ENCODE measurements around the gene SFTPB.
"Not testable (repeated sequence)": the region's sequence is repeated elsewhere in the genome, so short reads cannot be mapped to it uniquely, and the experiment has no call there.

SFTPB gene

DNA sequence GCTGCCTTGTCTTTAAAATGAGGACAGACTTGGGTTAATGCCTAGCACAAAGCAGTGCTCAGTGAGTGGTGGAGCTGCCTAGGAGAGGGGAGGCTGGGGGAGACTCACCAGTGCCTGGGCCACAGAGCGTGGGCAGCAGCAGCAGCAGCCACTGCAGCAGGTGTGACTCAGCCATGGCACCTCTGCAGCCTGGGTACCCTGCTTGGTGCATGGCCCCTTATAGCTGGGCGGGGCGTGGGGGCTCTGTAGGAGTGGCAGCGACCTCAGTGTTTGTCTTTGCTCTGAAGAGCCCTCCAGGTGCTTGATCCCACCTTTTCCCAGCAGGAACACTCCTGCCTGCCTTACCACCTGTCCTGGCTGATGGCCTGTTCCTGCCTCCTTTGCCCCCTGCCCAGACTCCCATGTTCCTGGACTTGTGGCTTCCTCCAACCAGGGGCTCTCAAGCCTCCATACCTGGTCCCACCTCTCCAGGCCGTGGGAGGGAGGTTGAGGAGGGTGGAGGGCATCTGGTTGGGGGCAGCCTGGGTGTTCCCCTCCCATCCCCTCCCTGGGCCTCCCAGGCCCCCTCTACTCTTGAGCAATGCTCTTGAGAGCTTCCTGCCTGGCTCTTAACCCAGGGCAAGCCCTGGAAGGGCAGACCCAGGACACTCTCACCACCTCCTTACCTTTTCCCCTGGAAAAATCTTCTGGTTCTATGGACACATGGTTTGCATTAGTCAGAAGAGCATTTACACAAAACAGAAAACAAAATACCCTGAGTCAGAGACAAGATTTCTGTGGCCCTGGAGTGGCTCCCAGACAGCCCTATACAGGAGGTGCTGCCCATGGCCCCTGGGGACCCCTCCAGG, at the start of gene SFTPB:
Gene SFTPB (minus strand): TSS at position 191 of the 848 bp plus-strand sequence. CDS start 16 bp downstream, at position 175.
- DNase-seq (ENCODE audit: low spot score): no peak

DNA sequence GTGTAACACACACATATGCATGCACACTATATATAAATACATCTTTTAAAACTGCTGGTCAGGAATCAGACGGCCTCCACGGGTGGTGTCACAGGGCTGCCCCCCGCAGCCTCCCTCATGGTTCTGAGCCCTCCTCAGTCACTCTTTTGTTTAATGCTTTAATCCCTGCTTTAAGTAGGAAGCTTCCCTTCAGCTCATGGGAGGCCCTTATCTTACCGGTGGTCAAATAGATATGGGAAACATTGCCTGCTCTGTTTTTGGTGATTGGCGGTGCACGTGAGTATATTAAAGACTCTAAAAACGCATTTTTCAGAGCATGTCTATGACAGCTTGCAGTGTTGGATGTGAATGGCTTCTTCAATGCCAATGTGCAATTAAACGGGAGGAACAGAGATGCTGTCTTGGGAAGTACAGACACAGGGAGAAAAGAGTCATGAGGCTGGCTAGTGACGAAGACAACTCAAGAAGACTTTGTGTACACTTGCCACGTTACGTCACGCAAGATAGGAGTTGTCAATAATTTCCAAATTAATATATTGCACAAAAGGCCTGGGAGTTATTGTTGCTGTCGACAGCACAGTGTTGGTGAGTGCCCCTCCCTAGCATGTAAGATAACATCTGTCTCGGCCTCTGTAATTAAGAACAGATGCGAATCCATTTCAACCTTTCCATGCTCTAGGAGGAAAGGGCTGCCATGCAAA, 49.5 kb upstream of the SFTPB start:
- no peak for DNase-seq (ENCODE audit: low spot score)

- DNase-seq (ENCODE audit: low spot score): no peak
Measured at GRCh38 chr2:85716346-85716914, 48.4 kb upstream of the SFTPB start.

- no peak for DNase-seq (ENCODE audit: low spot score)
Measured at GRCh38 chr2:85714841-85715240, 46.8 kb upstream of the SFTPB start.

GRCh38 chr2:85714421-85714820, 46.4 kb upstream of the SFTPB start:
- not testable (repeated sequence) for DNase-seq (ENCODE audit: low spot score)

DNA sequence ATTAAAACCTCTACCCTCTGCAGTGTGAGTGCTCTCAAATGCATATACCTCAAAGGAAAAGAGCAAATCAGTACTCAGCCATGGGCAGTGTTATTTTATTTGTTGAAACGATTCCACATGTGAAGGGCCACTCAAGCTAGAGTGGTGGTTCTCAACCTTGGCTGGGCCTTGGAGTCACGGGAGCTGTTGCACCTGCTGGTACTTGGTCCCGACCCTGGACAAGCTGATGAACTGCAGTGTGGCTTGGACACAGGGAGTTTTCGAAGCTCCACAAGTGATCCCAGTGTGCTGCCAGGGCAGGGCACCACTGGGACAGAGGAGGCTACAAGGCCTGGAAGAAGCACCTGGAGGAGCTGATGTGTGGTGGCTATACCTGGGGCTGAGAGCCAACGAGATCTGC, 45.8 kb upstream of the SFTPB start:
- DNase-seq (ENCODE audit: low spot score): no peak

- no peak for DNase-seq (ENCODE audit: low spot score)
Measured at GRCh38 chr2:85712849-85713612, 45.0 kb upstream of the SFTPB start.

DNA sequence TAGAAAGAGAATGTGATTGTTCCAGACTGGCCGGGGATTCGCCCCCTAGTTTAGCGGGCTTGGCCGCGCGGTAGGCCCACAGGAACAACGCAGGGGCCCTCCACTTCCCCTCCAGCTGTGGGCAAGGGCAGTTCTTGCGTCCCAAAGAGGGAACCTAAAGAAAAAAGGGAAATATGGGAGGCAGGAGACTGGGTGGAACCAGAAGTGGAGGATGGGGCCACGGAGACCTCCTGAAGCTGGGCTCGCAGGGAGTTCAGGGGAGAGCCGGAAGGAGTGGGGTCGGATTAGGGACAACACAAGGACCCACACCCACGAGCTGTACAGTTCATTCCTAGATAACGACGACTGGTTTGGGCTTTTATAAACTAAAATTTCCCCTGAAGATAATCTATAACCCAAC, 44.3 kb upstream of the SFTPB start:
- no peak for DNase-seq (ENCODE audit: low spot score)

DNA sequence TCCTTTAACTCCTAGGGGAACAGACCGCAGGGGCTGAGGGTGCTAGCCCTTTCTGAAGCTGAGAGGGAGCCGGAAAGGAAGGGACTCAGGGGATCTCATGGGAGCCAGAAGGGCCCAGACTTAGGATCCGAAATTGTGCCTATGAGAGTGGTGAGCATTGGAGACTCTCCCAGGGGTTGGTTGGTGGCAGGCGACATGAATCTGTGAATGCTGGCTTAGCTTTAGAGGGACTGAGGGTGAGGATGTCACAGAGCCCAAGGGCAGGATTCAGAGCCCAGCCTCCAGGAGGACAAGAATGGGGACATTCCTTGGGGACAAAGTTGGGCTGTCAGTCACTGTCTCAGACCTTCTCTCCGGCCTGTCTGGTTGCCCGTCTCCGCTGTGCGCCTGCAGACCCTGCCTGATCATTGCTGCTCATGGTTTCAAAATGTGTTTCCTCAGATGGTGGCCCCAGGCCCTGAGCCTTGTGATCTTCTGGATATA, 43.6 kb upstream of the SFTPB start:
- no peak for DNase-seq (ENCODE audit: low spot score)

DNA sequence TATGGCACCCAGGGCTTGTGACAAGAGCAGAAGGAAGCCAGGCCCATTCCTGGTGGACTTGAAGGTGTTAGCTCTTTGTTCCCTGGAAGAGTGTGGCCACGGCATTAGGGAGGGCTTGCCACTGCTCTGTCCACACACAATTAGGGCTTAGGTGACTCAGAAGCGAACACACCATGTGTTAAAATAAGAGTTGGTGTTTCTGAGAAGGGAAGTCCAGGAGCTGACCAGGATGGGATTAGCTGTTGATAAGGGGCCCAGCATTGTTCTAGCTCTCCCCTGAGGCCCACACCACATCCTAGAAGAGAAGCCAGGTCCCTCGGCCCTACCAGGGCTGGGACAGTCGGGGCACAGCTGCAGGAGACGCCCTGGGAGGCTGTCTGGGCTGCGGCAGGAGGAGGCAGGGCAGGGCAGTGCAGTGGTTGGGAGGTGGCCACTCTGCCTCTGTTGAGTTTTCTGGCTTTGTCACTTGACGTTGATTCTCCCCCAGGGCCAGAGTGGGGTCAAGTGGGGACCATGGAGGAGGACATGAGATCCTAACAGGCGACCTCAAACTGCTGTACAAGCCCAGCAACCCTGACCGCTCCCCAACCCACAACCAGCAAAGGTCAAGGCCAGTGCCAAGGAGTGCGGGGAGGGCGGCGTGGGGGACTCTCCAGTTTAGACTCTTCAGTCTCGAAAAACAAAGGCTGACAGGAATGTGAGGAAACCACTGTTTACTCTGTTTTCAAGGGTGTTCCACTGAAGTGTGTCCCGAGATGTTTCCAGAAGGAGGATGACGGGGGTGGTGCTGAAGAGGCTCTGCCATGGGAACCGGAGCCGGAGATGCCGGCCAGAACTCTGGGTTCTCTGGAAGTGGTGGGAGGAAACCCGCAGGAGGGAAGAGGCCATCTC, 42.9 kb upstream of the SFTPB start:
- no peak for DNase-seq (ENCODE audit: low spot score)

DNA sequence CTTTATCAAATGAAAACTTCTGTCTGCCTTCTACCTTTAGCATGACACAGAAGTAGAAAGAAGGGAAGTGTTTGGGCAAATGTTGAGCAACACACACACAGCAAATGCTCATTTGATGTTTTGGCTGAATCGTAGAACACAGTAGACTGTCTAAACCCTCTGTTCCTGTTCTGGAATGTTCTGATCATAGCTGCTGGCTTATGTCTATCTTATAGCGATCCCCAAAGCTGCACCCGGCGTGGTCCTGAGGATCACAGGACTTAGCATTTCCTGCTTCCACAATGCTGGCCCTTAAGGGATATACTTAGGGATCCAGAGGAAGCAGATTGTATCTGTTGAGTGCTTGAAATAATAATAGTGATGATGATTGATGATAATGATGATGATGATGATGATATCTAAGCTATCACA, 41.4 kb upstream of the SFTPB start:
- no peak for DNase-seq (ENCODE audit: low spot score)

GRCh38 chr2:85708641-85709040, 40.6 kb upstream of the SFTPB start:
- DNase-seq (ENCODE audit: low spot score): no peak

DNA sequence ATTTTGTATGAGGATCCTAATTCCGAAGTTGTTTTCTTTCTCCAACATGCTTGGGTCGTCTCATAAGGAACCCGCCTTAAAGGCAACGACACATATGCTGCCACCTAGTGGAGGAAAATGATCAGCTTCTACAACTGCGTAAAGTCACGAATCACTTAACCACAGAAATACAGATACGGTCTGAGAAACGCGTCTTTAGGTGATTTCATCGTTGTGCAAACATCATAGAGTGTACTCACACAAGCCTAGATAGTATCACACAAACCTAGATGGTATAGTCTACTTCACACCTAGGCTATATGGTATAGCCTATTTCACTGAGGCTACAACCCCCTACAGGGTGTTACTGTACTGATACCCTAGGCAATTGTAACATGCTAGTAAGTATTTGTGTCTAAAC, 39.3 kb upstream of the SFTPB start:
- DNase-seq (ENCODE audit: low spot score): peak; percentile 70

GRCh38 chr2:85706599-85707296, 38.7 kb upstream of the SFTPB start:
- DNase-seq (ENCODE audit: low spot score): no peak

DNA sequence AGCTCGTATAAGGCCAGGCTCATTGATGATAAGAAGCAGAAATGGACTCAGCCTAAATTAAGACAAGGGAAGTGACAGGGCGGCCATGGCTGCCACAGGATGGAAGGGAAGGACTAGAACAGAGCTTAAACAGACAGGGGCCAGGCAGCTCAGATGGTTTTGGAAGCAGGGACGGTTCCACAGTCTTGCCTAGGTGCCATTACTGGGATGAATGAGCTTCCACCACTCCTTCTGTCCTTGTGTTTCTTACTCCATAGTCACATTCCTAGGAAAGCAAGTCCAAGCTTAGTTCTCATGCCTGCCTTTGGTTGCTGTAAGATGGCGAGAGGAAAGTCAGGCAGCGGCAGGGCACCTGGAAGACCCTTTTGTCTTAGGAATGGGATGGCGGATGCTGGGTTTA, 38.1 kb upstream of the SFTPB start:
- no peak for DNase-seq (ENCODE audit: low spot score)

DNA sequence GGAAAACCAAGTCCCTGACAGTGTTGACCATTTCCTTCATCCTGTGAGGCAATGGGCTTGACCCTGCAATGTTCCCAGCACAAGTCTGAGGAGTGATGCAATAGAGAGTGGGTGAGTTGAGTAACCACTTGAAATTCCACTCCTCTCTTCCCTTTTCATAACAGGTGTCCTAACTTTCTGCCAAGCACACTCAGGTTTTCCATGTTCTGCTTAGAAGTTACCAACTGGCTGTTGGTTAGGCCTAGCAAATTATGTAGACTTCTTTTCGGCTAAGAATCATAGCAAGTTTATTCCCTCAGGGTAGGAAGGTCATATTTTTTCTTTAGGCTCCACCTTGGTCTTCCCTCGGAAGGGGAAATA, 37.7 kb upstream of the SFTPB start:
- DNase-seq (ENCODE audit: low spot score): no peak

- DNase-seq (ENCODE audit: low spot score): no peak
Measured at GRCh38 chr2:85704800-85705679, 37.0 kb upstream of the SFTPB start.

DNA sequence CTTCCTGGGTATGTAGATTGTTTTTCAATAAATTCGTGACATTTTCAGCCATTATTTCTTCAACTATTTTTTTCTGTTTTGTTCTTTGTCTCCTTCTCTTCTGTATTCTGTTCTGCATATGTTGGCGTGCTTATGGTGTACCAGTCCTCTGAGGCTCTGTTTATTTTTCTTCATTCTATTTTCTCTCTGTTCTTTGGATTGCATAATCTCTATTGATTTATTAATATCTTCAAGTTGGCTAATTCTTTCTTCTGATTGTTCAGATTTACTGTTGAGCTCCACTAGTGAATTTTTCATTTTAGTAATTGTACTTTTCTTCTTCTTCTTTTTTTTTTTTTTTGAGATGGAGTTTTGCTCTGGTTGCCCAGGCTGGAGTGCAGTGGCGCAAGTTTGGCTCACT, 36.0 kb upstream of the SFTPB start:
- no peak for DNase-seq (ENCODE audit: low spot score)

- no peak for DNase-seq (ENCODE audit: low spot score)
Measured at GRCh38 chr2:85703329-85703728, 35.3 kb upstream of the SFTPB start.

GRCh38 chr2:85702800-85703199, 34.8 kb upstream of the SFTPB start:
- no peak for DNase-seq (ENCODE audit: low spot score)
